ENCODE measurements around the gene PTPN14.

PTPN14 gene

GRCh38 chr1:214473862-214474261 is 77.5 kb downstream of the PTPN14 start:
- no peak for DNase-seq

- DNase-seq = no peak
Measured at GRCh38 chr1:214473387-214473786, 78.0 kb downstream of the PTPN14 start.

- no peak for DNase-seq
Measured at GRCh38 chr1:214472364-214472763, 79.0 kb downstream of the PTPN14 start.

- DNase-seq = no peak
Measured at GRCh38 chr1:214471458-214471857, 79.9 kb downstream of the PTPN14 start.

- DNase-seq = no peak
Measured at GRCh38 chr1:214470132-214470531, 81.3 kb downstream of the PTPN14 start.

GRCh38 chr1:214469290-214469689 is 82.1 kb downstream of the PTPN14 start:
- no peak for DNase-seq

- no peak for DNase-seq
Measured at GRCh38 chr1:214467078-214467585, 84.3 kb downstream of the PTPN14 start.

- no peak for DNase-seq
Measured at GRCh38 chr1:214466403-214467077, 84.9 kb downstream of the PTPN14 start.

GRCh38 chr1:214464445-214465287 is 86.7 kb downstream of the PTPN14 start:
- DNase-seq = no peak

GRCh38 chr1:214463596-214463995 is 87.8 kb downstream of the PTPN14 start:
- DNase-seq = no peak

GRCh38 chr1:214462882-214463281 is 88.5 kb downstream of the PTPN14 start:
- DNase-seq = no peak

GRCh38 chr1:214461305-214461704 is 90.1 kb downstream of the PTPN14 start:
- DNase-seq = no peak

GRCh38 chr1:214460304-214460916 is 91.0 kb downstream of the PTPN14 start:
- no peak for DNase-seq

GRCh38 chr1:214459895-214460294 is 91.5 kb downstream of the PTPN14 start:
- DNase-seq = no peak

GRCh38 chr1:214458541-214458940 is 92.9 kb downstream of the PTPN14 start:
- no peak for DNase-seq

GRCh38 chr1:214455971-214456867 is 95.2 kb downstream of the PTPN14 start:
- no peak for DNase-seq

GRCh38 chr1:214455479-214455878 is 95.9 kb downstream of the PTPN14 start:
- no peak for DNase-seq

GRCh38 chr1:214454569-214455396 is 96.6 kb downstream of the PTPN14 start:
- DNase-seq = peak; percentile 36 to 58

- peak in 1 of 2 experiments; percentile 14 for DNase-seq
Measured at GRCh38 chr1:214453109-214453722, 98.2 kb downstream of the PTPN14 start.

- DNase-seq = no peak
Measured at GRCh38 chr1:214452152-214452784, 99.1 kb downstream of the PTPN14 start.

GRCh38 chr1:214451596-214451995 is 99.8 kb downstream of the PTPN14 start:
- no peak for DNase-seq

Data from SW 1271 (cell line).